ENCODE results near the gene SFN. TPM values are rescaled to one million over a fixed set of nuclear protein-coding genes. Genes with fewer than 3 reads are reported as not detected.
A peak's percentile ranks its signal among the peaks of the same experiment; 100 is the strongest.

The SFN gene
- total and polyA plus RNA-seq, 2 of the 13 experiments (the other 11 are each of a cell fraction or from before 2014, with no cell fraction given): 4.3 to 5.6 TPM

- no peak for TF ChIP-seq TFDP2 (CRISPR knock-in tag; IDR thresholded peaks at IDR 0.05)
- peak; percentile 86; the same call in 1 of the 2 replicates for TF ChIP-seq ZNF354B (CRISPR knock-in tag; IDR thresholded peaks at IDR 0.05)
- TF ChIP-seq ARNTL (CRISPR knock-in tag; IDR thresholded peaks at IDR 0.05): no peak
- no peak for TF ChIP-seq EEA1 (CRISPR knock-in tag; IDR thresholded peaks at IDR 0.05; ENCODE audit: borderline replicate concordance)
- TF ChIP-seq ISL2 (CRISPR knock-in tag; IDR thresholded peaks at IDR 0.05): no peak
- peak; percentile 16; the same call in 1 of the 2 replicates for TF ChIP-seq ARID2 (CRISPR knock-in tag; IDR thresholded peaks at IDR 0.05; ENCODE audit: borderline replicate concordance)
- TF ChIP-seq ZNF747 (CRISPR knock-in tag; IDR thresholded peaks at IDR 0.05; ENCODE audit: borderline replicate concordance): peak; percentile 15; the same call in 1 of the 2 replicates
- TF ChIP-seq, protein P1, sequence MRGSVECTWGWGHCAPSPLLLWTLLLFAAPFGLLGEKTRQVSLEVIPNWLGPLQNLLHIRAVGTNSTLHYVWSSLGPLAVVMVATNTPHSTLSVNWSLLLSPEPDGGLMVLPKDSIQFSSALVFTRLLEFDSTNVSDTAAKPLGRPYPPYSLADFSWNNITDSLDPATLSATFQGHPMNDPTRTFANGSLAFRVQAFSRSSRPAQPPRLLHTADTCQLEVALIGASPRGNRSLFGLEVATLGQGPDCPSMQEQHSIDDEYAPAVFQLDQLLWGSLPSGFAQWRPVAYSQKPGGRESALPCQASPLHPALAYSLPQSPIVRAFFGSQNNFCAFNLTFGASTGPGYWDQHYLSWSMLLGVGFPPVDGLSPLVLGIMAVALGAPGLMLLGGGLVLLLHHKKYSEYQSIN (CRISPR knock-in tag; IDR thresholded peaks at IDR 0.05; ENCODE audit: borderline replicate concordance): 0 out of 2 replicates have a peak, but pooled peaks have one; percentile 88
- TF ChIP-seq RAD51 (IDR thresholded peaks at IDR 0.05; ENCODE audit: borderline replicate concordance): no peak
- TF ChIP-seq FOXK1 (CRISPR knock-in tag; IDR thresholded peaks at IDR 0.05; ENCODE audit: borderline replicate concordance, low read depth): no peak
- peak; percentile 27; the same call in 1 of the 2 replicates for TF ChIP-seq ZNF563 (CRISPR knock-in tag; IDR thresholded peaks at IDR 0.05)
- TF ChIP-seq ZNF709 (CRISPR knock-in tag; IDR thresholded peaks at IDR 0.05): 0 out of 2 replicates have a peak, but pooled peaks have one; percentile 67
- TF ChIP-seq ZNF772 (CRISPR knock-in tag; IDR thresholded peaks at IDR 0.05): peak; percentile 41; the same call in 1 of the 2 replicates
- TF ChIP-seq, protein P2, sequence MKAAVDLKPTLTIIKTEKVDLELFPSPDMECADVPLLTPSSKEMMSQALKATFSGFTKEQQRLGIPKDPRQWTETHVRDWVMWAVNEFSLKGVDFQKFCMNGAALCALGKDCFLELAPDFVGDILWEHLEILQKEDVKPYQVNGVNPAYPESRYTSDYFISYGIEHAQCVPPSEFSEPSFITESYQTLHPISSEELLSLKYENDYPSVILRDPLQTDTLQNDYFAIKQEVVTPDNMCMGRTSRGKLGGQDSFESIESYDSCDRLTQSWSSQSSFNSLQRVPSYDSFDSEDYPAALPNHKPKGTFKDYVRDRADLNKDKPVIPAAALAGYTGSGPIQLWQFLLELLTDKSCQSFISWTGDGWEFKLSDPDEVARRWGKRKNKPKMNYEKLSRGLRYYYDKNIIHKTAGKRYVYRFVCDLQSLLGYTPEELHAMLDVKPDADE (CRISPR knock-in tag; IDR thresholded peaks at IDR 0.05): no peak
- peak; percentile 2; the same call in 1 of the 2 replicates for TF ChIP-seq KDM2A (CRISPR knock-in tag; IDR thresholded peaks at IDR 0.05; ENCODE audit: borderline replicate concordance, low read depth)
- TF ChIP-seq STAT5B (CRISPR knock-in tag; IDR thresholded peaks at IDR 0.05): no peak
- TF ChIP-seq, protein P3, sequence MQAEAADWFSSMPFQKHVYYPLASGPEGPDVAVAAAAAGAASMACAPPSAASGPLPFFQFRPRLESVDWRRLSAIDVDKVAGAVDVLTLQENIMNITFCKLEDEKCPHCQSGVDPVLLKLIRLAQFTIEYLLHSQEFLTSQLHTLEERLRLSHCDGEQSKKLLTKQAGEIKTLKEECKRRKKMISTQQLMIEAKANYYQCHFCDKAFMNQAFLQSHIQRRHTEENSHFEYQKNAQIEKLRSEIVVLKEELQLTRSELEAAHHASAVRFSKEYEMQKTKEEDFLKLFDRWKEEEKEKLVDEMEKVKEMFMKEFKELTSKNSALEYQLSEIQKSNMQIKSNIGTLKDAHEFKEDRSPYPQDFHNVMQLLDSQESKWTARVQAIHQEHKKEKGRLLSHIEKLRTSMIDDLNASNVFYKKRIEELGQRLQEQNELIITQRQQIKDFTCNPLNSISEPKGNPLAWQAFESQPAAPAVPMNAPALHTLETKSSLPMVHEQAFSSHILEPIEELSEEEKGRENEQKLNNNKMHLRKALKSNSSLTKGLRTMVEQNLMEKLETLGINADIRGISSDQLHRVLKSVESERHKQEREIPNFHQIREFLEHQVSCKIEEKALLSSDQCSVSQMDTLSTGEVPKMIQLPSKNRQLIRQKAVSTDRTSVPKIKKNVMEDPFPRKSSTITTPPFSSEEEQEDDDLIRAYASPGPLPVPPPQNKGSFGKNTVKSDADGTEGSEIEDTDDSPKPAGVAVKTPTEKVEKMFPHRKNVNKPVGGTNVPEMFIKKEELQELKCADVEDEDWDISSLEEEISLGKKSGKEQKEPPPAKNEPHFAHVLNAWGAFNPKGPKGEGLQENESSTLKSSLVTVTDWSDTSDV (CRISPR knock-in tag; IDR thresholded peaks at IDR 0.05): peak; percentile 17; the same call in 1 of the 2 replicates
- TF ChIP-seq, protein P4, sequence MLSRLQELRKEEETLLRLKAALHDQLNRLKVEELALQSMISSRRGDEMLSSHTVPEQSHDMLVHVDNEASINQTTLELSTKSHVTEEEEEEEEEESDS (CRISPR knock-in tag; IDR thresholded peaks at IDR 0.05; ENCODE audit: borderline replicate concordance): 0 out of 2 replicates have a peak, but pooled peaks have one; percentile 19
- TF ChIP-seq ZNF761 (CRISPR knock-in tag; conservative IDR thresholded peaks at IDR 0.05): no peak
- TF ChIP-seq HOXA5 (CRISPR knock-in tag; IDR thresholded peaks at IDR 0.05): 0 out of 2 replicates have a peak, but pooled peaks have one; percentile 2
- TF ChIP-seq REXO4 (CRISPR knock-in tag; IDR thresholded peaks at IDR 0.05; ENCODE audit: borderline replicate concordance): peak; percentile 62; the same call in 1 of the 2 replicates
- TF ChIP-seq, protein P5, sequence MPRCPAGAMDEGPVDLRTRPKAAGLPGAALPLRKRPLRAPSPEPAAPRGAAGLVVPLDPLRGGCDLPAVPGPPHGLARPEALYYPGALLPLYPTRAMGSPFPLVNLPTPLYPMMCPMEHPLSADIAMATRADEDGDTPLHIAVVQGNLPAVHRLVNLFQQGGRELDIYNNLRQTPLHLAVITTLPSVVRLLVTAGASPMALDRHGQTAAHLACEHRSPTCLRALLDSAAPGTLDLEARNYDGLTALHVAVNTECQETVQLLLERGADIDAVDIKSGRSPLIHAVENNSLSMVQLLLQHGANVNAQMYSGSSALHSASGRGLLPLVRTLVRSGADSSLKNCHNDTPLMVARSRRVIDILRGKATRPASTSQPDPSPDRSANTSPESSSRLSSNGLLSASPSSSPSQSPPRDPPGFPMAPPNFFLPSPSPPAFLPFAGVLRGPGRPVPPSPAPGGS (CRISPR knock-in tag; IDR thresholded peaks at IDR 0.05): 0 out of 2 replicates have a peak, but pooled peaks have one; percentile 31
- TF ChIP-seq FOXK2 (IDR thresholded peaks at IDR 0.05): no peak
Measured at GRCh38 chr1:26913389-26913753, 50.4 kb downstream of the SFN start (continued).

All from HepG2 (cell line).